ENCODE measurements around the gene HACL1.
A peak's percentile ranks its signal among the peaks of the same experiment; 100 is the strongest.
"Not testable (repeated sequence)": the region's sequence is repeated elsewhere in the genome, so short reads cannot be mapped to it uniquely, and the experiment has no call there.

Gene HACL1

DNA sequence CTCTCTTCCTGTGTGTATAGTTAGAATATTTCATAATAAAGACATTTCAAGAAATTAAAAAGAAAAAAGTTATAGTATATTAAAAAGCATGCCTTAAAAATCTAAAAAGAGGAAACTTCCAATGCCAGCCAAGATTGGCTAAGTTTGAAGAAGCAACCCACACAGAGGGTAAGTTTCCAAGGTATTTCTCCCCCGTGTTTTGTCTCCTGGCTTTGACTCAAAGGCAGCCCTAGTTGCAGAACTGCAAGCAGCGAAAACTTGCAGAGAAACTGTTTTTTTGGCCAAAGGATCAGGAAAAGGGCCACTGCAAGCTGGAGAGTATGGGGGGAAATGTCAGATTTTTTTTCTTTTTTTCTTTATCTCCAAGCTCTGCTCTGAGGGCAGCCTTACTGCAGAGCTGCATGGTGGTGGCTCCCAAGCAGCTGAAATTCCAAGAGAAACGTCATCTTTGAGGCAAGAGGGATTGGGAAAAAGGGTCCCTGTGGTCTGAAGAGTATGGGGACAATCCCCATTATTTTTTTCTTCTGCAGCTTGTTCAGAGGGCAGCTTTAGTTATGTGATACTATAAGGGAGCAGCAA is 23.0 kb downstream of the HACL1 start:
- no peak for DNase-seq

DNA sequence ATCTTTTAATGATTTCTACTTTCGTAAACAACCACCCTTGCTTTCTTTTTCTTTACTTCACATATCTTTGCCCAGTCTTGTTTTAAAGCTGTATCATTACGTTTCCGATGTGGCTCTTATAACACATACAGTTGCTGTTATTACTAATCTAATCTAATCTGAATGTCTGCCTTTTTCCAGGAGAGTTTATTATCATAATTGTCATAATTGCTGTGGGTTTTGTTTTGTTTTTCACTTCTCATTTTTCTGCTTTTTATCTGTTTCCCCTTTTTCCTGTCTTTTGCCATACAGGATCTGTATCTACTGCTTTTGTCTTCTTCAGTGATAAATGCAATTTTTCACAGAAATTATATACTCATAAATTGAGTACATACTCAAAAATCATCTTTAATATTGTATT is 24.9 kb downstream of the HACL1 start:
- DNase-seq, result no peak

DNA sequence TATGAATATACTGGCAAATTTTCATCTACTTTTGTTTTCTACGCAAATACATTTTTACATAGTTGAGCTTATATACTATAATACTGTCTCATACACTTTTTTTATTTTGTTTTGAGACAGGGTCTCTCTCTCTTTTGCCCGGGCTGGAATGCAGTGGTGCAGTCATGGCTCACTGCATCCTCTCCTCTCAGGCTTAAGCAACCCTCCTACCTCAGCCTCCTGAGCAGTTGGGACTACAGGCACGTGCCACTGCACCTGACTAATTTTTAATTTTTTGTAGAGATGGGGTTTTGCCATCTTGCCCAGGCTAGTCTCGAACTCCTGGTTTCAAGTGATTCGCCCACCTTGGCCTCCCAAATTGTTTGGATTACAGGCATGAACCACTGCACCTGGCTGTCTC is 25.9 kb downstream of the HACL1 start:
- no peak for DNase-seq

DNA sequence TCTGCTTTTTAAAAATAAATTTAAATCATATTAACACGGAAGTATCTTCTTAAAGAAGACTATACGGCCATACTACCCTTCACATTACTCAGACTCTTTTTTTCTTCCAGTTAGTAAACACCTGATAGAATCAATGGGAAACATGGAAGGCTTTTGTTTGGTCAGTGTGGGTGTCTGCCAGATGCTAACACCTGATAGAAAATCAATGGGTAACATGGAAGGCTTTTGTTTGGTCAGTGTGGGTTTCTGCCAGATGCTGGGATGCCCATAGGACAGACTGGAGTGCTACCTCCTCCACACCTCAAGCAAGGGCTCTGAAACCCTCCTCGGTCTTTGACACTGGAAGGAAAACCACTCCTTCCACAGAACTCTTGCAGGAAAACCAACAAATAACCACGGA is 29.2 kb downstream of the HACL1 start:
- no peak for DNase-seq

DNA sequence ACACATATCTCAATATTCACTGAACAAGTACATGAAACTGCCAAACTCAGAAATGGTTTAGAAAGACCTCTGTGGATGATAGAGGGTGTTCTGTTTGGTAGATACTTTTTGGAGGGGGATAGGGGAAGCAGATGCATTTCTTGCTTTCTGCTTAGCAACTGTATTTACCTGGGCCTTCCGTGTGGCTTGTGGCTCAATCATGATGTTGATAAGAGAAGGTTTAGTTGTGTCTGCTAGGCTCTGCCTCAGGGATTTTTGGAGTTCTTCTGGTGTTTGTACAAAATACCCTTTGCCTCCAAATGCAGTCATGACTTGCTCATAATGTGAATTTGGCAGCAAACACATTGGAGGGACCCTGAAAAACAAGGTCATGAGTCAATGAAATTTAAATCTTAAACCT is 38.2 kb downstream of the HACL1 start:
- no peak for DNase-seq

DNA sequence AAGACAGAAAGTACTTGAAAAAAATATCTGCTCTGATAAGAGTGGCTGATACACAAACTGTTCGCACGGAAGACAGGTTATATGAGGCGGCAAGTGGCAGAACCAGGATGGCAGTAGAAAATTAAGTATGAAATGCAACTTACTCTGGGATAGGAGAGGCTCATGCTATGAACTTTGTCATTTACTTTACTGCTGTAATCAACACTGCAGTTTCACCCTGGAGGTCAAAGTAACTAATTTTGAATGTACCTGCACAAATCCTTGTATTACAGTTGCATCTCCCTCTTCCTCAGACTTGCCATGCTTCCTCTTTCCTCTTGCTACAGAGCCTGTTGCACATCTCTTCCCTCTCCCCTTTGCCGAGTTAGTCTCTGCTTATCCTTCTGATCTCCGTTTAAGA is 38.8 kb downstream of the HACL1 start:
- no peak for DNase-seq

DNA sequence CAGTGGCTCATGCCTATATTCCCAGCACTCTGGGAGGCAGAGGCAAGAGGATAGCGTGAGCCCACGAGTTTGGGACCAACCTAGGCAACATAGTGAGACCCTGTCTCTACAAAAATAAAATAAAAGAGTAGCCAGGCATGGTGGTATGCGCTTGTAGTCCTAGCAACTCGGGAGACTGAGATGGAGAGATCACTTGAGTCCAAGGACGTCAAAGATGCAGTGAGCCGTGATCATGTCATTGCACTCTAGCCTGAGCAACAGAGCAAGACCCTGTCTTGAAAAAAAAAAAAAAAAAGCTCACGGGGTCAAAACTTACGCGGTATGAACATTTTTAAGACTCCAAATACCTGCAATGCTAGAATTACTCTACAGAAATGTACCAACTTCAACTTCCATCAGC is 42.8 kb downstream of the HACL1 start:
- DNase-seq, result no peak

DNA sequence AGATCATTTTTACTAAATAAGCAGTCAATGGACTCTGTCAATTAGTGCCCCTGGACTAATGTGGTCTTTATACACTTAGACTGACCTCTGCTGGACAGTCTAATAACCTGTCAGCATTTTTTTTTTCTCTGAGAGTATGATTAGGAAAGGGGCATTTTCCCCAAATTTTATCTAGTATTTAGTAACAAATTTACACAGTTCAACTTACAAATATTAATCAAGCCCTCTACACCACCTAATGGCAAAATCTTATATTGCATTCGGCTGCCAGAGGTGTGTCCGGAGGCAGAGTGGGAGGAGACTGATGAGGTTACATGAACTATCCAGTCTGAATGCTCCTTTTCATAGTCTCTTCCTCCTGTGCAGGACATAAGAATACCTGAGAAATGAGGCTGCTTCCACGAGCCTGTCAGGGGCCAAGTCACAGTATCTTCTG is 43.8 kb downstream of the HACL1 start:
- peak; percentile 43 to 49 for DNase-seq

DNA sequence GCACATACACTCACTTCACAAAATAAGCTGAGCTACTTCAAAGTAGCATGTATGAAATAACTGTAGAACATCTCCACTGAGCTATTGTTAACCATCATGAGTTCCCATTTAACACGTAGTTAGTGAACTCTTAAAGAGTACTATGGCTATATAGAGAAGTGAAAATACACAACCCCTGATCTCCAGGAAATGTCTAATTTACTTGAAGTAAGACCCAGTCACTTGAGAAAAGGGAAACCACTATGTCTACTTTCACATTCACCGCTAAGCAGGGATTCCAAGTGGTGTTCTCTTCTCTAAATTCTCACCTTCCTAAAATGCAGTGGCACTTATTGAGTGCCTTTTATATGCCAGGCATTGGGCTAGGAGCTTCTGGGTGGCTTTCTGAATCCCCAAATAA is 44.9 kb downstream of the HACL1 start:
- DNase-seq, result no peak

DNA sequence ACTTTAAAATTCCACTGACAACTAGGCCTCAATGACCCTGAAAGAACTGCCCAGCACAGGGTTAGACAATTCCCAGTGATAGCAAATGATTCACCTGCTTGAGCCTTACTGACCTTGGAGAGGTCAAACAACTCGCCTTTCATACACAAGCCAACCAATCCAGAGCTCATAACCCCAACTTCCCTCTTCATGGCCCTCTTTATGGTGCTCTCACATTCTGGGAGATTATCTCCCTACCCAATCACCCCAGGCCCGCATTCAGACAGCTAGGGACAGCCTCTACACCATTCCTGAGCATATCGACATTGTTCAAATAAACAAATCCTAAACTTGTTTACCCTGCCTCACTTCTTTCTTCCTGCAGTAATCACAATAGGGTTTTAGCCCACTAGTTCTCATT is 47.6 kb downstream of the HACL1 start:
- no peak for DNase-seq

DNA sequence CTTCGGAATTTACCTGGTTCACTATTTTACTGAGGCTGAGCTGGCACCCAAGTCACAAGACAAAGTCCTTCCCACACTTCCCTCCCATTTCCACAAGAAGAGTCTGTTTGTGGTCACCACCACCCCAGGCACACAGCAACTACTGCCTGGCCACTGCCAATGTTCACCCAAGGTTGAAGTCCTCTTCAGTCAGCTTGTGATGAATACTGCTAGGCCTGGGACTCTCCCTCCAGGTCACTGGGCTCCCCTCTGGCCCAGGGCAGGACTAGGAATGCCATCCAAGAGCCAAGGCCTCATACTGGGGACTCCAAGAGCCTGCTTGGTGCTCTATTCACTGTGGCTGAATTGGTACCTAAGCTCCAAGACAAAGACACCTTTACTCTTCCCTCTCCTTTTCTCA is 49.5 kb downstream of the HACL1 start:
- DNase-seq, result no peak

DNA sequence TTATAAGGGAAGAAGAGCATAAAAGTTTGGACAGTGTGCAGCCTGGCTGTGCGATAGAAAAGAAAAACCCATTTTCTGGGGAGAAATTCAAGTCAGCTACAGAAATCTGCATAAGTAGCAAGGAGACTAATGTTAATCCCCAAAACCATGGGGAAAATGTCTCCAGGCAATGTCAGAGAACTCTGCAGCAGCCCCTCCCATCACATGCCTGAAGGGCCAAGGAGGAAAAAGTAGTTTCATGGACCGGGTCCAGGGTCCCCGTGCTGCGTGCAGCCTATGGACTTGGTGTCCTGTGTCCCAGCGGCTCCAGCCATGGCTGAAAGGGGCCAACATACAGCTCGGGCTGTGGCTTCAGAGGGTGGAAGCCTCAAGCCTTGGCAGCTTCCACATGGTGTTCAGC is 51.5 kb downstream of the HACL1 start:
- DNase-seq, result no peak

DNA sequence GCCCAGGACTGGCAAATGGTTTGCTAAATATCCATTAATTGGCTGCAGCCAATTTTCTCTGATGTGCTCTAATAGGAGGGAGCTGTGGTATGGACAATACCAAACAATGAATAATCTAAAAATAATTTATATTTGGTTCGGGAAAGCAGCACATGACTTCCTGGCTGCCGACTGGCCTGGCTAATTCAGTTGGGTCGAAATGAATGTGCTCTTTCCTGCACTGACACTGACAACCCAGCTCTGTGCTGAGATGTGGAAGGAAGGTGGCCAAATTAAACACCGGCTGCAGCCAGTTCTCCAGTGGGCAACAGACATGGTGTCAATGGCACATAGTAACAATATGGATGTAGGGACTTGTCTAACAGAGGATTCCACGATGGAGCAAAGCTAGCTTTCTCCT is 58.8 kb downstream of the HACL1 start:
- DNase-seq, result no peak

DNA sequence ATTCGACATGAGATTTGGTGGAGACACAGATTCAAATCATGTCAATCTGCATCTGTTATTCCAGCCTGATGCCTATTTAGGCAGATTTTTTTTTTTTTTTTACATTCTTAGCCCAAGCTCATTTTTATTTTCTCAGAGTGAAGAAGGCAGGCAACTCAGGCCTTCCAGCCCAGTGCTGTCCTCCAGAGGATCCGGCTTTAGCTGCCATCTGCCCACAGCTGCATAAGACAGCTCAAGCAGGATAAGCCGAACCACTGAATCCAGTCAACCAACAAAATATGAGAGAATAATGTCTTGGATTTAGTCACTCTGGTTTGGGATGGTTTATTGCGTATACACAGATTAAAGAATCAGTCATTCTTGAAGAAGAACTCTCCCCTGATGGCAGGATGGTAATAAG is 60.0 kb downstream of the HACL1 start:
- no peak for DNase-seq

DNA sequence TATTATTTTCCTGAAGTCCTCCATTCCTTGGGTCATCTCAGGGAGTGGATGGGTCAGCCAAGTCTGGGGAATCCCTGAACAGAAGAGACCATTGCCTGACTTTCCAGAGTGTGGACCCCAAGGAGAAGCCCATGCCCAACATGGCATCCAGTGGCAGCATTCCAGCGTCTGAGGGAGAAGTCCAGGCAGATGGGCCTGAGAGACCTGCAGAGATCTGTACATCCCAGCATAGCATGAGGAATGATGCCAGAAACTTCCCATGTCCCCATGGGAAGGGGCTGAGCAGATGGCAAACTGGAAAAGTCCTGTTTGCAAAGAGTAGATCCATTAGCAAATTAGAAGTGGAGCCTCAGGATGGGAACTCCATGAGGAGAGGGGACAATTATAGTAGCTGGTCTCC is 62.3 kb downstream of the HACL1 start:
- DNase-seq, result no peak

DNA sequence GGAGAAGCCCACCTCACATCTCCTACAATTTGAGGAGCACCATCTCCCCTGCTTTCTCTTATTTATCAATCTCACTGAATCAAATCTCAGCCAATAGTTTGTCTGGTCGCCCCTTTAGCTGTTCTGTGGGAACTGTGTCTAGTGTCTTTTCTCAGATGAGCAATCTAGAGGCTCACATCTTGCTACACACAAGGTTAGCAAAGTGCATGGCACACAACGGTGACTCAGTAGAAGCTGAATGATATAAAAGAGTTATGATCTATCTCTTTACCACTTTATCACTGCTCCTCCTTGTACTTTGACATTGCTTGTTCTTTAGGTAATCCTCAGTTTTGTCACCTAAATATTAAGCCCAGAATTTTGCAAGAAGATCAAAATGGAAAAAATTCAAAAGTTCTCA is 63.0 kb downstream of the HACL1 start:
- no peak for DNase-seq

DNA sequence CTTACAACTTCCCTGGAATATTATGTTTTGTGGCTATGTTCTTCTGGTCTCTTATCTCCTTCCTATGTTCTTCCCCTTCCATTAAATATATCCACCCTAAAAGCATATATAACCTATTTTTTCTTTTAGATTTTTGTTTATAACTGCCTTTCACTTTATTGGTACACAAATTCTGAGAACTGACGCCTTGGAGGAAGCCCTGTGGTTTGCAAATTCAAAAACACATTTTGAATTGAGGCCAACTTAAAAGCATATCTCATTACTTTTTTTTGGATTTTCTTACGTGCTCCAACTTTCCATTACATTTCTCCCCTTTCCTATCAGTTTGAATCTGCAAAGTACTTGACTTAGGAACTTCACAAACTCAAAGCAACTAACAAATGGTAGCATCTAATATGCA is 64.5 kb downstream of the HACL1 start:
- no peak for DNase-seq

DNA sequence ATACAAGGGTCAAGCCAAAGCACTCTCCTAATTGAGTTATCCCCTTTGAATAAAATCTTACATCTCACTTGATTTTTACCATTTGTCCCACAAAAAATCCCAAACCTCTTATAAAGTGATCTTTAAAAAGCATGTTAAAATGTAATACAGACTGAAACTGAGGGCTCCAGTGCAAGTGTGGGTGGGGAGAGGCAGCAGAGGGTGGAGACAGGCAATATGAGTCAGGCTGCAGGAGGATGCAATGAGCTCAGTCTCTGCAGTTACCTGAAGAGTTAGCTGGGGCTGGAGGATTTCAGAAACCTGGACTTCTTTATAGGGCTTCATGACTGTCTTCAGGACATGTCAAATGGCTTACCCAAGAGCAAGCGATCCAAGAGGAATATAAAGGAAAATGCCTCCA is 65.6 kb downstream of the HACL1 start:
- peak; percentile 31 to 35 for DNase-seq

DNA sequence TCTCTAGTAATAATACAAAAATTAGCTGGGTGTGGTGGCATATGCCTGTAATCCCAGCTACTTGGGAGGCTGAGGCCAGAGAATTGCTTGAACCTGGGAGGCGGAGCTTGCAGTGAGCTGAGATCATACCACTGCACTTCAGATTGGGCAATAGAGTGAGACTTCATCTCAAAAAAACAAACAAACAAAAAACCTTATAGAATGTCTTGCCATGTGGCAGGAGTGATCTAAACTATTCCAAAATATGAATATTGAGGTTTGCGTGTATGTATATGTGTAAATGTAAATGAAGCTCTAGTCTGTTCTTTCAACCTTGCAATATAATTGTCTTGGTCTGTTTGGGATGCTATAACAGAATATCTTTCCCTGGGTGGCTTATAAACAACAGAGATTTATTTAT is 68.8 kb downstream of the HACL1 start:
- not testable (repeated sequence) for DNase-seq

DNA sequence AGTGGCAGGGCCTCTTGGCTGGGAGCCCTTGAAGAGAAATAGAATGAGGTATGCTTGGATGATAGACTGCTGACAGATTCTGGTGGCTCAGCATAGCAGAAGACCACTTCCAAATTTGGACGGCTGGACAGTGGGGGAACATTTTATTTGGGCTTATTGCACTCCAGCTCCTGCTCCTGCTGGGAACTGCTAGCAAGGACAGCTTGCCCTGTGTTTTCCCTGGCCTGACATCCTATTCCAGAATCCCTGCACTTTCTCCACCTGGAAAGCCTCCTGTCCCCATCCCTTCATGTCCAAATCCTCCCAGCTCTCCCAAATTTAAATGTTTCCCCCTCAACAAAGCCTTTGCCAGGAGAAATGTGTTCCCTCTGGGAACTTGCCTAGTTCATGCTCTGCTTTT is 70.0 kb downstream of the HACL1 start:
- no peak for DNase-seq

DNA sequence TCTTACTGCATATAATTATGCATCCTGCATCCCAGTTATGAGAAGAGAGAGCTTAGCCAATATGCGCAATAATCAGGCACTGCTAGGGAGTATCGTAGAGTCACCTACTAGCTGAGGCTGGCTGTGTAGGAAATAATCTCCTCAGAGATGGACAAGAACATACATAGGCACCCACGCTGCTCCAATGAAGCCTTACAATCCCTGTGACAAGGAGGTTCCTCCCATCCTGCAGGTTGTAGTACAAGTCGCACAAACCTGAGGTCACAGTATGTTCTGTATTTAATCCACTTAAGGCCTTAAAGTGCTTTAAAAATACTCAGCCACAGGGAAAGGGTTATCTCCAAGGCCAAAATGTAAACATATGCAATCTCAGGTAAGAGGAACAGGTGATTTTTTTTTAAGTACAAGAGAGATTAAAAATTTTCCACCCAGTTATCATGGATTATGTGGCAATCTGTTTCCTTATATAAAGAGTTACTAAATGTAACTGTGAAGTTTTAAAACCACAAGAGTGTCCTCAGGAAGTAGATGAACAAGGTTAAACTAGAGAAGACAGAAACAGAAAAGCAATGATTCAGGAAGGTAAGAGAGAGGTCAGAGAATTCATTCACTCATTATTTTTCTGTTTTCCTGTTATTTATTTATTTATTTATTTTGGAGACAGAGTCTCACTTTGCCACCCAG is 72.4 kb downstream of the HACL1 start:
- DNase-seq, result no peak

DNA sequence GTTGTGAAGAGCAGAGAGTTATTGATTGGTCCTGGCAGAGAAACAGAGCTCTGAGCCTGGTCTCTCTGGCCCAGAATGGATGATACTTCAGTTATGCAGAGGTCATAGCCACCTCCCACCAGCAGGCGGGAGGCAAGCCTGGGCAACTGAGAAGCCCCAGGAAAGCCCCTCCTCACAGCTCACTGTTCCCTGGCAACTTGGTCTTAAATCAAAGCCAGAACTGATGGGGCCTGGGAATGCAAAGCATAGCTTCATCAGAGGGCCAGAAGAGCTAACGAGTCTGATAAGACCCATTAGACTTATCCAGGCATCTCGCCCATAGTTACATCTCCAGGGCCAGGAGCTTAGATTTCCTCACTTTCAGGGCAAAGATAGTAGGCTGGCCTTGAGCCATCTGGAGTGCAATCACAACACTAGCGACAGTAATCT is 74.3 kb downstream of the HACL1 start:
- no peak for DNase-seq

DNA sequence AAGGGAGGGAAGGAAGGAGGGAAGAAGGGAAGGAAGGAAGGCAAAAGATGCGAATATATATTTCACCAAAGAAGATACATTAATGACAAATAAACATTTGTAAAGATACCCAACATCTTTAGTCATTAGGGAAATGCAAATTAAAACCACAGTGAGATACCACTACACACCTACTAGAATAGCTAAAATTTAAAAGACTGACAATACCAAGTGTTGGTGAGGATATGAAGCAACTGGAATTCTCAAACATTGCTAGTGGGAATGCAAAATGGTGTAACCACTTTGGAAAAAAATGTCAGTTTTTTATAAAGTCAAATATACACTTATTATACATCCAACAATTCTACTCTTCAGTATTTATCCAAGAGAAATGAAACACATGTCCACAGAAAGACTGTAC is 75.6 kb downstream of the HACL1 start:
- no peak for DNase-seq

DNA sequence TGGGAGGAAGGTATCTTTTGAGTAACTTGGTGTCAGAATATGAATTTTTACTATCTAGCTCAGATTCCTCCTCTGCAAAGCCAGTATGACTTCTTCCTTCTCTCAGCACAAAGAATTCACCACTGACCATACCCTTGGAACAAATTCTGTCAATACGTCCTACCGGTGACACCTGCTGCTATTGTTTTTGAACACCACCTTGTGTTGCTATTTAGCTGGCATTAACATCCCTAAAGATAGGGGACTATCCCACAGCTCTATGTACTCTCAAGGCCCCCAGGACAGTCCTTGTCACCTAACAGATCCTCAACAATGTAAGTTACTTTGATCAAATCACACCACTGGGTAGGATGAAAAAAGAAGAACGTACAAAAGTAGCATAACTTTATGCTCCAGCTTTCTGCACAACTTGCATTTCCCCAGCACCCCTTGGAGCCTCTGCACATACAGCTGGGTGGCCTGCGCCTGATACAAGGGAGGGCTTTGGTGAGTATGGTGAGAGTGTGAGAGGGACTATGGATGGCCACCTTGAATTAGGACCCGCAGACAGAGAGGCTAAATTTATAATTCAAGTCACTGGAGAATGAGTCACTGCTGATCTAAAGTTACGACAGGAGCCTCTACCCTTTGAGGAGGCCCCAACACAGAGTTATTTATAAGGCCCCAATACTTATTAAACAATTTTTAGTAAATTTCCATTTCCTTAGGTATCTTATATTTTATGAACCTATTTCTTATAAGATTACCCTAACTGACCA is 77.5 kb downstream of the HACL1 start:
- no peak for DNase-seq

DNA sequence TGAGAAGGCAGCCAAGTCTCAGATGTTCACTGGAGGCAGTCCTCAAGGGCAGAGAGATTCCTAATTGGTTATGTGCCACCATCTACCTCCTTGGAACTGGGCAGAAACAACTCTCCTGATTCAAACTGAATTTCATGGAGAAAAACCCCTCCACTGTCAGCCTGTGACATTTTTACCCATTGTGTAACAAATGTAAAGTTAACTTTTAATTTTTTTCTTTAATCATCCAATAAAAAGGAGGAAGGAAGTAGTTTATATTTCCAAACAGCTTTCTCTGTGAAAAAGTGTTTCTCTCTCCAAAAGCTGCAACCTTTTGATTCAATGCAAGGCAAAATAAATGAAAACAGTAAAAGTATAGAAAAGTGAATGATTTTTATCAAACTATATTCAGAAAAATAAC is 79.4 kb downstream of the HACL1 start:
- no peak for DNase-seq
